BE2C (cell line): Measurements from ENCODE around the gene CRYAB.
"Not testable (repeated sequence)": the region's sequence is repeated elsewhere in the genome, so short reads cannot be mapped to it uniquely, and the experiment has no call there.

Experiments
- DNase-seq: peaks from one replicate; pipeline ENCODE4 v3.0.0-alpha.2; 2020
- H3K27me3 ChIP-seq: fragments of 250-450 bp; sonication (Bioruptor Pico); 2 replicates; pipeline ENCODE4 v1.5.1; 2020; ENCODE audit warnings: mild to moderate bottlenecking
- H3K36me3 ChIP-seq: fragments of 250-450 bp; sonication (Bioruptor Pico); 2 replicates; pipeline ENCODE4 v1.5.1; 2020; ENCODE audit warnings: mild to moderate bottlenecking
- H3K4me1 ChIP-seq: fragments of 250-450 bp; sonication (Bioruptor Pico); 2 replicates; pipeline ENCODE4 v1.5.1; 2020
- H3K4me3 ChIP-seq: 2 replicates; pipeline ENCODE4 v1.5.1; 2011; ENCODE audit warnings: low read depth, low read length
- H3K9me3 ChIP-seq: fragments of 250-450 bp; sonication (Bioruptor Pico); 2 replicates; pipeline ENCODE4 v1.5.1; 2020
- CTCF ChIP-seq: IDR thresholded peaks from 2 replicates; pipeline ENCODE4 v1.5.1; 2012; ENCODE audit warnings: mild to moderate bottlenecking, low read depth, low read length

CRYAB gene

GRCh38 chr11:111908639-111909305 lies 2.8 kb downstream of the CRYAB start:
- H3K36me3 ChIP-seq: no peaks in the 10 kb centered on the region
- no peak for TF ChIP-seq CTCF

GRCh38 chr11:111906680-111907079 lies 4.9 kb downstream of the CRYAB start:
- no peaks in the 10 kb centered on the region for H3K4me1 ChIP-seq
- no peak overlapping the region for H3K4me3 ChIP-seq
- no peaks in the 10 kb centered on the region for H3K36me3 ChIP-seq
- peaks cover 4% of the 10 kb centered on the region; the same call in 1 of the 2 replicates for H3K27me3 ChIP-seq
- DNase-seq: no peak
- TF ChIP-seq CTCF: no peak
- H3K9me3 ChIP-seq: no peaks in the 10 kb centered on the region

More at GRCh38 chr11:111908639-111909305, 2.8 kb downstream of the CRYAB start:
- no peak for DNase-seq
- no peak overlapping the region for H3K4me3 ChIP-seq
- no peaks in the 10 kb centered on the region for H3K9me3 ChIP-seq
- H3K4me1 ChIP-seq: no peaks in the 10 kb centered on the region
- no peaks in the 10 kb centered on the region; the same call in 1 of the 2 replicates for H3K27me3 ChIP-seq

GRCh38 chr11:111905411-111905810 lies 6.2 kb downstream of the CRYAB start:
- no peaks in the 10 kb centered on the region for H3K36me3 ChIP-seq
- no peaks in the 10 kb centered on the region for H3K9me3 ChIP-seq
- no peak overlapping the region for H3K4me3 ChIP-seq
- DNase-seq: no peak
- no peaks in the 10 kb centered on the region for H3K4me1 ChIP-seq
- TF ChIP-seq CTCF: no peak
- H3K27me3 ChIP-seq: peaks cover 4% of the 10 kb centered on the region; the same call in 1 of the 2 replicates

GRCh38 chr11:111886844-111887243 lies 24.7 kb downstream of the CRYAB start:
- H3K9me3 ChIP-seq: no peaks in the 10 kb centered on the region
- no peak for TF ChIP-seq CTCF
- DNase-seq: no peak
- no peak overlapping the region for H3K4me3 ChIP-seq
- no peaks in the 10 kb centered on the region for H3K4me1 ChIP-seq
- H3K36me3 ChIP-seq: no peaks in the 10 kb centered on the region
- no peaks in the 10 kb centered on the region for H3K27me3 ChIP-seq

- no peaks in the 10 kb centered on the region for H3K36me3 ChIP-seq
- no peak for DNase-seq
- no peaks in the 10 kb centered on the region for H3K9me3 ChIP-seq
- no peaks in the 10 kb centered on the region for H3K4me1 ChIP-seq
- H3K4me3 ChIP-seq: no peak overlapping the region
- no peaks in the 10 kb centered on the region for H3K27me3 ChIP-seq
- no peak for TF ChIP-seq CTCF
Observed at GRCh38 chr11:111886032-111886431, 25.5 kb downstream of the CRYAB start.

GRCh38 chr11:111885053-111885452 lies 26.5 kb downstream of the CRYAB start:
- H3K4me1 ChIP-seq, H3K4me3 ChIP-seq, H3K36me3 ChIP-seq, DNase-seq, H3K9me3 ChIP-seq, H3K27me3 ChIP-seq: not testable (repeated sequence)
